ENCODE results near the gene ITPRIP.
A peak's percentile ranks its signal among the peaks of the same experiment; 100 is the strongest.

ITPRIP gene, protein sequence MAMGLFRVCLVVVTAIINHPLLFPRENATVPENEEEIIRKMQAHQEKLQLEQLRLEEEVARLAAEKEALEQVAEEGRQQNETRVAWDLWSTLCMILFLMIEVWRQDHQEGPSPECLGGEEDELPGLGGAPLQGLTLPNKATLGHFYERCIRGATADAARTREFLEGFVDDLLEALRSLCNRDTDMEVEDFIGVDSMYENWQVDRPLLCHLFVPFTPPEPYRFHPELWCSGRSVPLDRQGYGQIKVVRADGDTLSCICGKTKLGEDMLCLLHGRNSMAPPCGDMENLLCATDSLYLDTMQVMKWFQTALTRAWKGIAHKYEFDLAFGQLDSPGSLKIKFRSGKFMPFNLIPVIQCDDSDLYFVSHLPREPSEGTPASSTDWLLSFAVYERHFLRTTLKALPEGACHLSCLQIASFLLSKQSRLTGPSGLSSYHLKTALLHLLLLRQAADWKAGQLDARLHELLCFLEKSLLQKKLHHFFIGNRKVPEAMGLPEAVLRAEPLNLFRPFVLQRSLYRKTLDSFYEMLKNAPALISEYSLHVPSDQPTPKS

DNA sequence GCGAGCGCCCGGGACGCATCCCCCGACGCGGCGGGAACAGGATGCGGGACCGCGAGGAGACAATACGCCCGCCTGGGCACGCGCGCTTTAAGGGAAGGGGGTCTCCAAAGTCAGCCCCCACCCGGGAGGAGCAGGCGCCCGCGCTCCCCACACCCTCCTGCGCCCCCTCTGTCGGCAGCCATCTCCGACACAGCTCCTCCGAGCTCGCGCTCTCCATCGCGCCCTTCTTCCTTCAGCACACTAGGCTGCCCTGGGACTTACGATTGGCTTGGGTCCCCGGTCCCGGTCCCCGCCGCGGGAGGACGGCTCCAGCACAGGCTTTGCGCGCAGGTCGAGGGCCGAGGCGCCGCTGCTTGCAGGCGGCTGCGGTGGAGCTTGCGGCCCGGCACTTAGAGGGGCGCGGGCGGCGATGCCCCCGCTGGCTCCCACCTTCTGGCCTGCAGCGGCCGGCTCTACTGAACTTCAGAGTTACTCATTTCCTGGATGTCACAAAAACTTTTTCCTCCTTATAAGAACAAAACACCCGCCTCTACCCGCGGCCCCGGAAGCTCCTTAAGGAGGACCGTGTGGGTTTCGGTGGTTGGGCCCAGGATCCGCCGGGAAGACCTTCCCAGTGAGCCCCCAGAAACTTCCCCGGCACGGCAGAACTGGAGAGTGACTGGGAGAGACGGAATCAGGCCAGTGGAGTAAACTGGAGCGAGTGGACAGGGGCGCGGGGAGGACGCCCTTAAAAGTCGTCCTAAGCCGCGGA is at the start of gene ITPRIP:
Gene ITPRIP, minus strand, starts transcription at position 481 of the 751 bp plus-strand sequence. CDS start 22,414 bp downstream, outside the sequence.
- peak; percentile 52 for DNase-seq

DNA sequence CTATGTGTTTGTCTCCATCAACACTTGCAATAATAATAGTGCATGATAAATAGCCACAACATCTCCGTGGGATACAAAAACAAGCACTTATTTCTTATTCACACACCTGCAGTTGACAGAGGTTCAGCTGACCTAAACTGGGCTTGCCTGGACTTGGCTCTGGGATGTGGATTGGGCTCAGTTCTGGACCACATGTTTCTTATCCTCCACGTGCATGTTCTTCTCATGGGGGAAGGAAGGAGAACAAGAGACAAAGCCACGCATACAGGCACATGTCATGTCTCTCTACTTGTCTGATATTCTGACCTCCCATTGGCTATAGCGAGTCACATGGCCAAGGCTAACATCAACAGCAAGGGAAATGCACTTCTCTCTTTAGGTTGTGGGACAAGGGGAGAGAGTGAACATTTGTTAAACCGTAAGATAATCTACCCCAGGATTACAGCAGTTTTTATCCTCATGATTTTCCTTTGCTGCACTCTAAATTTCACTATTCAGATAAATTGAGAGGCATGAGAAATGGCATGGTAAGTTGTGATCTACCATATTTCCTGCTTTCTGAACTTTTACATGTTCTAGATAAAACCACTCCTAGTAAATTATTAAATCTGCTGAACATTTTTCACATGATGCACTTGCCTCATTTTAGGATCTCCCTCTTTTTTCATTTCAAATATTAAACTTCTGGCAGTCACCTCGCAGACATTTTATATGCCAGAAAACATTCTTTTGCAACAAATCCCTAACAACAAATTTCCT is 49.0 kb upstream of the ITPRIP start:
- no peak for DNase-seq

DNA sequence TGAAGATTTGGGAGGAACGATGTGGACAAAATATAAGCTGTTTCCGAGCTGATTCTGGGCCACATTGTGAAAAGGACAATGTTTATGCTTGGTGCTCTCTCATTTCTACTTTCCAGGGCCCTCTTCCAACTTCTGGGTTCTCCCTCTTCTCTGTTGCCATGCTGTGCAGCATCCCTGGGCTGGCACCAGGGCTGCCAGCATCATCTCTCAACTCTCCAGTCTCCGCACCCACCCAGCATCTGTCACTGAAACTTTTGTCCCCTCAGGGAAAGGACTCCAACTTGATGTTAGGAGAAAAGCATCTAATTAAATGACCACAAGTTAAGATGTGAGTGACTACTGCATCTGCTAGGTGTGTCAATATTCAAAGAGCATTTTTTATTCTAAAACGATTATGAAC is 42.1 kb upstream of the ITPRIP start:
- DNase-seq: no peak

DNA sequence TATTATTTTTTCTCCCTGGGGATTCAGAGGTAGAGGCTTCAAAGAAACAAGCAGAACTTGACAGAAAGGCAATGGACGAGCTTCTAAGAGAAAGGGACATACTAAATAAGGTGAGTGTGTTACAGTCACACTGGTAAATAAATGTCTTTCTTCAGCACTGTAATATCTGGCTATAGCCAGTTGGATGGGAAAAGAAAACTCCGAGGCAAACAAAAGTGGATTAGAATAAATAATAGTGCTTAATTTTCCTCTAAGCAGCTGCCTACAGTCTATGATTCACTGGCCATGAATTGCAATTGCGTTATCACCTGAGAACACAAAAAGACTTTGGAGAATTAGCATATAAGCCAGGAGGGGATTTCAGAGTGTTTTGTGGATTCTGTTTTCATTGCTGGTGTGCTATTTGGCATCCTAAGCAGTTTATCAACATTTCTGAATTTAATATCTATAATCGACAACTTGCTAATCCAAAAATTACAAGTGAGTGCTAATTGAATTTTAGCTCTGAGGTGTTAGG is 38.6 kb upstream of the ITPRIP start:
- no peak for DNase-seq

DNA sequence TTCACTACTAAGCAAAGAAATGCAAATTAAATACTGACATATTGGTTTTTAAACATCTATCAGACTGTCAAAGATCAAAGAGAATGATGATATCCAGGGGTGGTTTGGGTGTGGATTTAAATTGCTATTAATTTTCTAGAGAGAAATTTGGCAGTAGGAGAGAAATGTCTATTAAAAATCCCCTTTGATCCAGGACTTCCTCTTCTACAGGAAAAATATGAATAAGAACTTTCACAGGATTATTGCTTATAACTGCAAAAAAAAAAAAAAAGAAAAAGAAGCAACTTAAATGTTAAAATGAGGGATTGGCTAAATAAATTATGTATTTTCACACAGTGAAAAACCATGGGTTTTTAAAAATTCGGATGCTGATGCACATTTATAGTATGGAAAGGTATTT is 36.3 kb upstream of the ITPRIP start:
- no peak for DNase-seq

DNA sequence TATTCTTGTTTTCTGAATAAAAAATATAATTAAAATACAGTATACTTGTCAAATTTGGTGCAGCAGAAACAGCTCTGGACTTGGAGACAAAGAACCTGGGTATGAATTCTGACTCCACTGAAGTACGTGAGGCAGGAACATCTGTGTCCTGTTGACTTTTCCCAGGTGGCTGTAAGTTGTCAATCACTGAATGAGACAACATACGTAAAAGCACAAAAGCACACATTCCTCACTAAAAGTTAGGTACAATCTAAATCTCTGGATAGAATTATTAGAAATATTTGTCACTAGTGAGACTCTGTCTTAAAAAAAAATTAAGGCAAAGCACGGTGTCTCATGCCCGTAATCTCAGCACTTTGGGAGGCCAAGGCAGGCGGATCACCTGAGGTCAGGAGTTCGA is 33.5 kb upstream of the ITPRIP start:
- no peak for DNase-seq

DNA sequence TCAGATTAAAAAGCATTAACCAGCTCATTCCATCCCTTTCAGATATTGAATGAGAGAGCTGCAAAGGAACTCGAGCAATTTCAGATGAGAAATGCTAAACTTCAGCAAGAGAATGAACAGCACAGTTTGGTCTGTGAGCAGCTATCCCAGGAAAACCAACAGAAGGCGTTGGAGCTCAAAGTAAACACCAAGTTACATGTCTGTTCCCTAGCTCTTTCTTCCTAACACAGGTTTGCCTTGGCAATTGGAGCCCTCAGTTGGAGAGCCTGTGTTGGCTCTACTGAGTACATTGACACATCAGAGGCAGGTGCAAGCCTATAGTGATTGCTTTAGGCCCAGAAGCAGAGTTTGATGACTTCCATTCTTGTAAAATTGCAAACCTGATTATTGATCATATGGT is 30.1 kb upstream of the ITPRIP start:
- no peak for DNase-seq

DNA sequence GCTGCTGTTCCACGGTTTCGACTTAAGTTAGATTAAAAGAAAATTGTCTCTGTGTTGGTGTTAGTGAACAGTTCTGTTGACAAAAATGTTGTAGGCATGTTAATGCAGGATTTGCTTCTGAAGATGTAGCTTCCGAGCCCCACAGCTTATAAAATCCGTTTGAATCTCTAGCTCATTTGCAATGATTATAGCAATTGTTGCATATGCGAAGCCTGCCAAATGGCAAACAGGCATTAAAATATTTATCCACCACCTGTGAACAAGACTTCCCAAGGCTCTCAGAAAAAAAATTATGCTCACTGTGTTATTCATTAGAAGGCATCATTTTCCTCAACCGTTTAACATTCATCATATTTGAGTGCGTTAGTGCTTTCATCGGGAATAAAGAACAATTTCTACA is 29.6 kb upstream of the ITPRIP start:
- no peak for DNase-seq

DNA sequence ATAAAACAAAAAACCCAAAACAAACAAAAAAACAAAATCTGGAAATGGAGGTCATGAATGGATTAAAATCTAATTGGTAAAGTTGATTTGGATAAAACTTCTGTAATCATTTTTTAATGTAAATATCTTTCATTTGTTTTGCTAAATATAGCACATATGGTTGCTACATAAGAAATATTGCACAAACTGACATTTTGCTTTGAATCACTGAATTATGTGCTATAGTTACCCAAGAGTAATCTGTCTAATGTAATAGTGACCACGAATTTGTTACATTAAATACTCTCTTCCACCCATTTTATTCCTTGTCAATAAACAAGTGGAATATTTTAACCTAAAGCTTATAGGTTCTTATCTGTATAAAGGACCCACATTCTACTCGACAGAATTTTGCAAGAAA is 21.5 kb upstream of the ITPRIP start:
- no peak for DNase-seq

DNA sequence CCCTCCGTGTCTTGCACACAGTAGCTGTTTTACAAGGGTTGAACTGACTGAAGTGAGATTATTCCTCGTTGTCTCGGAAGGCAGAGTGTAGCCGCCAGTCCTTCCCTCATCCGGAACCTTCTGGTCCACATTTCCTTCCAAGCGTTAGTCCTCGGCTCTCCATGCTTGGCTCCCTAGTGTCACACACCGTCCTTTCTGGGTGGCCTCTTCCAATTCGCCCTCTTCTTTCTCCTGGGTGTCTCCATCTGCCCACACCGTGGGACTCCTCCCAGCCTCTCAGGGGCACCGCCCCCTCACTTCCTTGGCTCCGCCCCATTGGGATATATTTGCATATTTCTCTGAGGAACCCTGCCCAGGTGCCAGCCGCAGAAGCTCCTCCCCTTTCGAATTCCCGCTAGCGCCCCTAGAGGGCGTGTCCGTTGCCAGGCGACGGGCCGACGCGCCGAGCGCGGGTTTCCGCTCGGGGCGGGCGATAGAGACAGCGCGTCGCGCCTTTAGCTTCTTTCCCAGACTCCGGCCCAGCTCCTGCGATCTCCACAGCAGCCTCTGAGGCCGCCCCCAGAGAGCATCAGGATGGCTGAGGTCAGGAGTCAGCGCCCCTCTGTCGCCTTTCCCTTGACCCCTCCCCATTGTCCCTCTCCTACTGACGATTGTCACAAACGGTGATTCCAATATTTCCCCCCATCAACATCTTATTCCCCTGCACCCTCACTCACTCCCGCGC is 15.2 kb upstream of the ITPRIP start, which contains the start of gene CFAP58:
Gene CFAP58, plus strand, starts transcription at position 509 of the 724 bp plus-strand sequence. Its CDS starts 65 bp downstream, at position 574.
- DNase-seq: peak; percentile 73

DNA sequence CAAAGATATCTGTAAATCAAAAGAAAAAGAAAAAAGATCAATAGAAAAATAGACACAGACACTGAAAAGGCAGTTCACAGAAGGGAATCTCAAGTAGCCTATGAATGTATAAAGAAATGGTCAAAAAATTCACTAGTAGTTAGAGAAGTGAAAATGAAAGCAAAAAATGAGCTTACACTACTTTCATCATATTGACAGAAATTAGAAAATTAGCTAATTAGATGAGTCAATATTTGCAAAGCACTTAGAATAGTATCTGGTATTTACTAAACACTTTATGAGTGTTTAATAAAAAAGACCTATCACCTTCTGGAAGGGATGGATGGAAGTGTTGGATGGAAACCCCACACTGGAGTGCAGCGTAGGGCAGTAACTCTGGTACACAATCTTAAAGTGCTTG is 13.7 kb upstream of the ITPRIP start:
- DNase-seq: no peak

DNA sequence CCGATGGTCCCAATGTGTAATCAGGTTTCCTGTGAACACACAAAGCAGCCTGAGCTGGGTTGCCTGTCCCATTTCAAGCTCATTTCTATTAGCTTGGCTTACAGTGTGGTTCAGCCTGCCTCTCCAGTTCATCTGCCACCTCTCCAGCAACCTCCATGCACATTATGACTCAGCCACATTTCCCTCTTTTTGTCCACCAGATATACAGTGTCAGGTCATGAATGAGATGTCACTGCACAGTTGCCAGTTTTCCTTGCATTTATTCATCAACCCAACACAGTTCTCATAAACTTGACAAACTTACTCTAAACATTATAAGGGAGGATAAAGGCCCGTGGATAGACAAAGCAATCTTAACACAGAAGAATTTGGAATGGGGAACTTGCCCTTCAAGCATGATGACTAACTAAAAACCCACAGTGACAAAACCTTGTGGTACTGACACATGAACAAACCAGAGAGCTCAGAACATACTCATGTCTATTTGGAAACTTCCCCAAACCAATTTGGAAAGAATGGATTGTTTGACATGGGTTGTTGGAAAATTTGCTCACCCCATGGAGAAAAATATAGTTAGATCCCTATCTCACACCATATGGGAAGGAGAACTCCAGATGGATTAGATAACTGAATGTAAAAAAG is 12.9 kb upstream of the ITPRIP start:
- DNase-seq: no peak

DNA sequence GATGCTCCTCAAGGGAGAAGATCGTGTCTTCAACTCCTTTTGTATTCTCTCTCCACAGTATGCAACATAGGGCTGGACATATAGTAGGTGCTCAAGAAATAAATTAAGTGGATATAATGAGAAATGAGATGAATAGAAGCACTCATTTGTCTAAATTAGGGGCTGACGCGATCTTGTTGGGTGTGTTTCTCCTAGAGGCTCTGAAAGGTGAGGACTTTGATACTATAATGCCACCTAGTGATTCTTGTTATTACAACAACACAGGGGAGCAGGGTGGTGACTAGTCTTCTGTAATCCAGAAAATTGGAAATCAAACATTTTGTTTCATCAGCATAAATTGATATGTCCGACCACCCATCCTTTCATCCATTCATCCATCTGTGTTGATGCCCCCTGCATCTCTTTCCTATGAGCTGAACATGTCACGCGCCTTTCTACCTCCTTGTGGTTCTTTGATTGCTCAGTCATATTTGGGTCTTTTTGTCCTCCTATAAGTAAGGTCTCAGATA is 11.9 kb upstream of the ITPRIP start:
- no peak for DNase-seq

DNA sequence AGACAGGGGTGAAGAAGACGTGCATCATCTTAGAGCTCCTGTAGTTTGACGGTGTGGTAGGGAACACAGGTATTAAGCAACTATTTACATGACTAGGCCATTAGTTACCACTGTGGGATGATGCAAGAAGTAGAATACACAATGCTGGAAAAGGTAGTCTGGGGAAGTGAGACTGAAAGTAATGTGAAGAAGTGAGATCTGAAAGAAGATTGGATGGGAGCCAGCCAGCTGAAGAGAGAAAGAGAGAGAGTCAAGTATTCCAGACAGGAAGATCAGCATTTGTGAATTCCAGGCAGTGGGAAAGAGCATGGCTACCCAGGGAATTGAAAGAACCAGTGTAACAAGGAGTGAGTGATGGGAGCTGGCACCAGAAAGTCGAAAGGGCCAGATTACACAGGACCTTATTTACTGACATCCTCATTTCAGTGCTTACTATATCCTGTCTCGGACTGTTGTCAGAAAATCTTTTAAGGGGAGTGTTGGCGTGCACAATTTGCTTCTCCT is 11.4 kb upstream of the ITPRIP start:
- DNase-seq: no peak

DNA sequence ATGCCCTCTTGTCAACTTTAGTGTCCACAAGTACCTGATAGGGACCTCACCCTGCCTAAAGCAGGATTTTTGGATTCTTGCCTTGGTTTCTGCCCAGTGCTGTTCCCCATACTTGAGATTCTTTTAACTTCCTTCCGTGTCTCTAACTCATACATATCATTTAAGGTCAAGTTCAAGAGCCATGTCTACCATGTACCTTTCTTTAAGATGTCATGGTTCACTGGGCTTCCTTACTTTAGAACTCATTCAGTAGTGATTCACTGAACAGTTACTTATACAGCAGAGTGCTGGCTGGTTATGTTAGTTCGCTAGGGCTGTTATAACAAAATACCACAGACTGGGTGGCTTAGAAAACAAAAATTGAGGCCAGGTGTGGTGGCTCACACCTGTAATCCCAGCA is 10.3 kb upstream of the ITPRIP start:
- DNase-seq: no peak

DNA sequence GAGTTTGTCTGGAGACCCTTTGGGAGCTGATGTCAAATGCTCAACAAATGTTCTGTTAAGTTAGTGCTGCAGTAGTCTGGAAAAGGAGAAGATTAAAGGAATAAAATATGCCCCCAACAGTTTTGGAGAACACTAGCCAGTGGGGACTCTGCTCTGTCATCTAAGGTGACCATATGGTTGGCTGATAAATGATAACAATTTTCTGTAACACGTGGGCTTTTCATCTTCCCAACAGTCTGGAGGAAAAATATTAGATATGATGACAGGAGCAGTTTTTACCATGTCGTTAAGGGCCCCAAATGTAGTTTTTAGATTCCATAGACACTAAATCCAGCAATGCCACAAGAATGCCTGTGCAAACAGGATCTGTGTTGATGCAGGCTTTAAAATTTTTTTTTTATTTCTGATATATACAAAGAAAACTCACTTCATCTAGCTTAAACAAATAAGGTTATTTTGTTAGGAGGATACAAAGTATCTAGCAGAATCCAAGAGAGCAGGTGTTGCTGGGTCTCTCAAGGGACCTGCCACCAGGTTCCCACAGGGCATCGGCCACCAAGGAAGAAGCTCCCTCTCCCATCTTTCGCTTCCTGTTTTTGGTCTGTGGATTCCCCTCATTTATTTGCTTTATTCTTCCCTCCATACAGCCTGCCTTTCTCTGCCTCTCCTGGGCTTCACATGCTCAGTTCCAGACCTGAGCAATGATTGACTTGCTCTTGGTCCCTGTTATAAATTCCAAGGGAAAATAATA is 9.2 kb upstream of the ITPRIP start:
- no peak for DNase-seq

DNA sequence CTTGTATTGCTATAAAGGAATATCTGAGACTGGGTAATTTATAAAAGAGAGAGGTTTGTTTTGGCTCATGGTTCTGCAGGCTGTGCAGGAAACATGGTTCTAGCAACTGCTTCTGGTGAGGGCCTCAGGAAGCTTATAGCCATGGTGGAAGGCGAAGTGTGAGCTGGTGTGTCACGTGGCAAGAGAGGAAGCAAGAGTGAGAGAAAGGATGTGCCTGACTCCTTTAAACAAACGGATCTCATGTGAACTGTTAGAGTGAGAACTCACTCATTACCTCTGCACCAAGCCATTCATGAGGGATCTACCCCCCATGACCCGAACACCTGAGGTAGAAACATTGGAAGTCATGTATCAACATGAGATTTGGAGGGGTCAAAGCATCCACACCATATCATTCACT is 7.7 kb upstream of the ITPRIP start:
- DNase-seq: no peak

DNA sequence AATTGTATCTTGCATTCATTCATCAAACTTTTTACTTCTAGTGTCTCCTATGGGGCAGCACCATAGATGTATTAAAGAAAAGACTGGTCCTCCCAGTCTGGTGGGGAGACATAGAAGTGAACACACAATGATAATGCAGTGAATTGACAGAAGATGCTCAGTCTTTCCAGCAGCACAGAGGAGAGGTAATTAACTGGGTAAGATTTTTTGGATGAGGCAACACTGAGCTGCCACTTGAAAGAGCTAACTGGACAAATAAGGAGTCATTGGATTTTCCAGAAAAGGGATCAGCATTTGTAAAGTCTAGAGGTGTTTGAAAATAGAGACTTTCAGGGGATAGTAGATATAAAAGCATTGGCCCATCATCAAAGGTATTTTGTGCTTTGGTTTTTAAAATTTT is 7.2 kb upstream of the ITPRIP start:
- DNase-seq: no peak

DNA sequence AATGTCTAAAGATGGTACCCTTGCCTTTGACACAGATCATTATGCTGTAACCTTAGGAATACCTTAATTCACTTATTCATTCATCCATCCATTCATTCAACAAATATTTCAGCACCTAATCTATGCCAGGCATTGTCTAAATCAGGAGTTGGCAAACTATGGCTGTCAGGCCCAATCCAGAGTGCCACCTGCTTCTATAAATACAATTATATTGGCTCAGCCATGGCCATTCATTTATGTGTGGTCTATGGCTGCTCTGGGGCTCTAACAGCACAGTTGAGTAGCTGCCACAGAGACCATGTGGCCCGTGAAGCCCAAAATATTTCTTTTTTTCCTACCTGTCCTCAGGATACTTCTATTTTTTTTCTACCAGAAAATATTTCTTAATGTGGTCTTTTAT is 6.0 kb upstream of the ITPRIP start:
- DNase-seq: no peak

DNA sequence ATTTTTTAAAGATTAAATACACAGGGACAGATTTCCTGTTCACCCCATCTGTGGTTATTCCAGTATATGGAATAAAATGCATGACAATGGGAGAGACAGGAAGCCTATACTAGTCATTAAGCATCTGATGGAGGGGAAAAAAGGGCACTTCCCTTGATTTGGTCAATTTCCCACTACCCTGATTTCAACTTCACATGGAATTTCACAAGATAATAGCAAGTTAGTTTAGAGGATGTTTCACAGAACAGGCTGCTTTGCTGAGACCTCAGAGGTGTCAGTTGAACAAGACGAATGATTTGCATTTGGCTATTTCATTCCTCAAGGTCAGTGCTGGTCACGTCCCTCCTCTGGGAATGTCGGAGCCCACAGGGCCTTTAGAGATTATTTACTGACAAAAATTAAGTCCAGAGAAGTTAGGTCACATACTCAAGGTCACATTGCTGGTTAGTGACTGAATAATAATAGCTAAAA is 4.7 kb upstream of the ITPRIP start:
- DNase-seq: no peak

Data from GOT3 (cell line).